HCT116 (cell line): ENCODE measurements around the gene U2AF1L4. TPM values are rescaled to one million over a fixed set of nuclear protein-coding genes. Genes with fewer than 3 reads are reported as not detected.

ENCODE experiments used
- ATAC-seq: fragments of 200-7000 bp; cut with Tn5 transposase; 2 replicates; pipeline ENCODE4 v1.9.1; 2020; ENCODE audit warnings: mild to moderate bottlenecking, moderate library complexity
- BruUV-seq: library from RNA; stranded (reverse); fragments of 400-500 nt; replicated peaks from 2 replicates; lab custom pipeline; 2021; lab: Mats Ljungman, UMichigan
- CTCF ChIA-PET: fragments of 300-600 bp; sonication (Branson Sonifier 250); formaldehyde crosslinking; loops from one replicate; lab custom pipeline; 2021; ENCODE audit warnings: antibody characterized with exemption; lab: Charles Lee
- POLR2A ChIA-PET: fragments of 300-600, 350-600 bp; sonication (Branson Sonifier 250); formaldehyde crosslinking; loops from one replicate; lab custom pipeline; 2021; ENCODE audit warnings: antibody characterized with exemption; lab: Charles Lee
- RAD21 ChIA-PET, 2 experiments: fragments of 300-600 bp; sonication (Branson Sonifier 250); formaldehyde crosslinking; loops; one replicate each; lab custom pipeline; 2023; ENCODE audit warnings: low total read pairs in 2 of 2; ENCODE audit not compliant: uncharacterized antibody in 2 of 2, unreplicated experiment in 2 of 2, low non-redundant PET in 1 of 2; lab: Charles Lee
- DNase-seq: peaks from one replicate; pipeline ENCODE4 v3.0.0-alpha.2; 2010; ENCODE audit warnings: low read depth, low spot score
- H2AFZ ChIP-seq: fragments of 200-600 bp; shearing (Covaris generic), sonication (generic); 2 replicates; pipeline ENCODE4 v1.6.1; 2017; ENCODE audit warnings: low read depth, mixed run types, mixed read lengths, antibody characterized with exemption, low read length; ENCODE audit not compliant: poor library complexity, severe bottlenecking
- H3K27ac ChIP-seq: 2 replicates; pipeline ENCODE4 v1.5.1; 2012; ENCODE audit warnings: low read depth, low read length
- H3K27me3 ChIP-seq: fragments of 200-600 bp; sonication (generic); 2 replicates; pipeline ENCODE4 v1.6.1; 2016; ENCODE audit warnings: mixed run types, low read length, mixed read lengths; ENCODE audit not compliant: insufficient read depth
- H3K36me3 ChIP-seq, 2 experiments: fragments of 200-500 bp in 1 of 2; fragments of 200-600 bp in 1 of 2; sonication (Bioruptor generic) in 1 of 2; sonication (generic) in 1 of 2; 2 replicates each; pipeline versions ENCODE4 v1.5.1 to v1.6.1; 2014 to 2016; ENCODE audit warnings: low read length in 2 of 2, inconsistent platforms in 1 of 2, mixed read lengths in 1 of 2, mixed run types in 1 of 2; ENCODE audit not compliant: insufficient read depth in 2 of 2, control insufficient read depth in 1 of 2
- H3K4me1 ChIP-seq, 2 experiments: fragments of 200-600 bp in 1 of 2; sonication (generic) in 1 of 2; 2 replicates each; pipeline versions ENCODE4 v1.5.1 to v1.6.1; 2012 to 2017; ENCODE audit warnings: low read length in 2 of 2, inconsistent platforms in 1 of 2, mild to moderate bottlenecking in 1 of 2, mixed read lengths in 1 of 2, mixed run types in 1 of 2, moderate library complexity in 1 of 2; ENCODE audit not compliant: insufficient read depth in 2 of 2, control insufficient read depth in 1 of 2
- H3K4me2 ChIP-seq: fragments of 200-600 bp; sonication (generic); 2 replicates; pipeline ENCODE4 v1.6.1; 2017; ENCODE audit warnings: mixed run types, low read length, mixed read lengths
- H3K4me3 ChIP-seq, 2 experiments: fragments of 200-600 bp in 1 of 2; sonication (generic) in 1 of 2; replicated peaks in 1 of 2; 2 replicates each; pipeline ENCODE4 v1.5.1; 2011 to 2016; ENCODE audit warnings: low read length in 2 of 2, control low read depth in 1 of 2, low read depth in 1 of 2, mild to moderate bottlenecking in 1 of 2, mixed read lengths in 1 of 2, mixed run types in 1 of 2
- H3K79me2 ChIP-seq: fragments of 200-600 bp; sonication (generic); 2 replicates; pipeline ENCODE4 v1.6.1; 2017; ENCODE audit warnings: mild to moderate bottlenecking, mixed run types, low read length, moderate library complexity, mixed read lengths; ENCODE audit not compliant: insufficient read depth
- H3K9ac ChIP-seq: fragments of 200-600 bp; sonication (generic); 2 replicates; pipeline ENCODE4 v1.6.1; 2016; ENCODE audit warnings: low read length, mixed read lengths
- H3K9me2 ChIP-seq: fragments of 200-600 bp; sonication (generic), shearing (Covaris generic); 2 replicates; pipeline ENCODE4 v1.6.1; 2017; ENCODE audit warnings: mixed run types, mild to moderate bottlenecking, moderate library complexity; ENCODE audit not compliant: insufficient read depth
- H3K9me3 ChIP-seq, 2 experiments: fragments of 200-500 bp in 1 of 2; fragments of 200-600 bp in 1 of 2; sonication (Bioruptor generic) in 1 of 2; sonication (generic) in 1 of 2; 2 replicates each; pipeline ENCODE4 v1.6.1; 2014 to 2017; ENCODE audit warnings: low read length in 2 of 2, mixed read lengths in 2 of 2, inconsistent platforms in 1 of 2, low read depth in 1 of 2, mild to moderate bottlenecking in 1 of 2, mixed run types in 1 of 2, moderate library complexity in 1 of 2; ENCODE audit not compliant: control insufficient read depth in 1 of 2, insufficient read depth in 1 of 2
- H4K20me1 ChIP-seq: fragments of 200-600 bp; sonication (generic), shearing (Covaris generic); 2 replicates; pipeline ENCODE4 v1.6.1; 2017; ENCODE audit warnings: mixed run types, mild to moderate bottlenecking, moderate library complexity; ENCODE audit not compliant: insufficient read depth
- ATF3 ChIP-seq: IDR thresholded peaks from 2 replicates; pipeline ENCODE4 v1.6.1; 2012
- CBX3 ChIP-seq: IDR thresholded peaks from 2 replicates; pipeline ENCODE4 v1.6.1; 2012; ENCODE audit warnings: low read depth
- CTCF ChIP-seq, 3 experiments: fragments of 200-600 bp in 1 of 3; sonication (generic) in 1 of 3; IDR thresholded peaks in 2 of 3; conservative IDR thresholded peaks in 1 of 3; 2 replicates each; pipeline ENCODE4 v1.5.1; 2012 to 2017; ENCODE audit warnings: low read depth in 2 of 3, low read length in 2 of 3, antibody characterized with exemption in 1 of 3, borderline replicate concordance in 1 of 3, control low read depth in 1 of 3, mild to moderate bottlenecking in 1 of 3, mixed read lengths in 1 of 3, mixed run types in 1 of 3, moderate library complexity in 1 of 3; ENCODE audit not compliant: insufficient read depth in 1 of 3
- EGR1 ChIP-seq: IDR thresholded peaks from 2 replicates; pipeline ENCODE4 v1.6.1; 2012; ENCODE audit warnings: low read depth
- EZH2phosphoT487 ChIP-seq: fragments of 200-600 bp; IDR thresholded peaks from 2 replicates; pipeline ENCODE4 v1.6.1; 2018; ENCODE audit warnings: antibody characterized with exemption, borderline replicate concordance
- FOSL1 ChIP-seq: IDR thresholded peaks from 2 replicates; pipeline ENCODE4 v1.6.1; 2012; ENCODE audit warnings: low read depth
- JUND ChIP-seq: IDR thresholded peaks from 2 replicates; pipeline ENCODE4 v1.6.1; 2012
- MAX ChIP-seq: IDR thresholded peaks from 2 replicates; pipeline ENCODE4 v1.6.1; 2012
- SP1 ChIP-seq: IDR thresholded peaks from 2 replicates; pipeline ENCODE4 v1.6.1; 2012; ENCODE audit warnings: low read depth
- SRF ChIP-seq: IDR thresholded peaks from 2 replicates; pipeline ENCODE4 v1.6.1; 2012; ENCODE audit warnings: low read depth
- TCF7L2 ChIP-seq: IDR thresholded peaks from 2 replicates; pipeline ENCODE4 v1.7.0; 2011; ENCODE audit warnings: borderline replicate concordance, inconsistent platforms; ENCODE audit not compliant: insufficient read depth, insufficient read length; ENCODE audit errors: extremely low read depth
- YY1 ChIP-seq: IDR thresholded peaks from 2 replicates; pipeline ENCODE4 v1.6.1; 2011; ENCODE audit warnings: low read length, low read depth, moderate library complexity, mild to moderate bottlenecking; ENCODE audit not compliant: insufficient replicate concordance; ENCODE audit errors: extremely low read depth
- ZBTB33 ChIP-seq: IDR thresholded peaks from 2 replicates; pipeline ENCODE4 v1.6.1; 2011; ENCODE audit warnings: mild to moderate bottlenecking, low read length, moderate library complexity; ENCODE audit not compliant: insufficient replicate concordance; ENCODE audit errors: extremely low read depth
- ZNF274 ChIP-seq: fragments of 200-500 bp; sonication (Bioruptor generic); IDR thresholded peaks from 2 replicates; pipeline ENCODE4 v1.6.1; 2014; ENCODE audit warnings: mild to moderate bottlenecking, low read depth, low read length, inconsistent platforms
- intact Hi-C: fragments of 100-400 bp; cut with micrococcal nuclease; formaldehyde crosslinking; loops from 2 replicates; pipeline ENCODE4 v1.10.0; 2022
- total RNA-seq: library from RNA; stranded (reverse); gene quantifications from one replicate; pipeline ENCODE4 v1.2.1, GENCODE V29; 2021; ENCODE audit not compliant: unreplicated experiment

U2AF1L4 gene
- total RNA-seq, 1 experiment from 2014 or later = 15.6 TPM

- POLR2A ChIA-PET = no interaction called here
- peaks cover 11 to 36% of the 10 kb centered on the region in 2 experiments for H3K4me1 ChIP-seq
- intact Hi-C loops = loop anchor here (10.0 kb wide), 1 partner anchor 359 kb away; the partner anchor contains the start of gene FFAR3
Measured at GRCh38 chr19:35713904-35714495, 31.2 kb downstream of the U2AF1L4 start.

More at GRCh38 chr19:35713904-35714495, 31.2 kb downstream of the U2AF1L4 start:
- TF ChIP-seq ZNF274 (no peak), SRF (no peak), EGR1 (no peak), EZH2phosphoT487 (no peak), MAX (no peak), YY1 (no peak), TCF7L2 (no peak), FOSL1 (no peak), SP1 (no peak), ATF3 (no peak), CTCF (IDR thresholded peaks at IDR 0.05 in 2 of 3, conservative IDR thresholded peaks at IDR 0.05 in 1 of 3; ENCODE audit: borderline replicate concordance in 1 of 3, insufficient read depth in 1 of 3, low read depth in 2 of 3, low read length in 2 of 3) (no peak), JUND (no peak), ZBTB33 (no peak), CBX3 (no peak)
- no peaks in the 10 kb centered on the region for H3K9me2 ChIP-seq
- H2AFZ ChIP-seq = no peak overlapping the region
- H4K20me1 ChIP-seq = no peaks in the 10 kb centered on the region
- H3K9ac ChIP-seq = no peak overlapping the region
- ATAC-seq (no peak), DNase-seq (no peak)
- H3K27me3 ChIP-seq = no peaks in the 10 kb centered on the region
- peaks cover 14% of the 10 kb centered on the region for H3K79me2 ChIP-seq
- BruUV-seq = TSS peak; percentile 7
- H3K4me3 ChIP-seq = no peak overlapping the region
- no peaks in the 10 kb centered on the region for H3K9me3 ChIP-seq
- ChIA-PET RAD21 (no interaction called here), CTCF (no interaction called here)
- H3K27ac ChIP-seq = no peak overlapping the region
- no peaks in the 10 kb centered on the region for H3K36me3 ChIP-seq
- no peak overlapping the region for H3K4me2 ChIP-seq
